KOPT-K1 (cell line): Measurements from ENCODE around the gene HUS1.
A peak's percentile ranks its signal among the peaks of the same experiment; 100 is the strongest.
"Not testable (repeated sequence)": the region's sequence is repeated elsewhere in the genome, so short reads cannot be mapped to it uniquely, and the experiment has no call there.

Experiments used
- H3K27ac ChIP-seq: fragments of 200-600 bp; sonication (generic); 2 replicates; pipeline ENCODE4 v1.5.1; 2016; ENCODE audit warnings: antibody characterized with exemption, mild to moderate bottlenecking, low read depth, low read length; ENCODE audit not compliant: poor library complexity, severe bottlenecking
- H3K36me3 ChIP-seq: fragments of 200-600 bp; sonication (generic); 2 replicates; pipeline ENCODE4 v1.5.1; 2017; ENCODE audit warnings: antibody characterized with exemption, mild to moderate bottlenecking, low read length, moderate library complexity; ENCODE audit not compliant: insufficient read depth
- H3K9me3 ChIP-seq: fragments of 200-600 bp; sonication (generic); 2 replicates; pipeline ENCODE4 v1.5.1; 2017; ENCODE audit warnings: antibody characterized with exemption, low read length, mild to moderate bottlenecking; ENCODE audit not compliant: insufficient read depth, poor library complexity, severe bottlenecking

Gene HUS1

DNA sequence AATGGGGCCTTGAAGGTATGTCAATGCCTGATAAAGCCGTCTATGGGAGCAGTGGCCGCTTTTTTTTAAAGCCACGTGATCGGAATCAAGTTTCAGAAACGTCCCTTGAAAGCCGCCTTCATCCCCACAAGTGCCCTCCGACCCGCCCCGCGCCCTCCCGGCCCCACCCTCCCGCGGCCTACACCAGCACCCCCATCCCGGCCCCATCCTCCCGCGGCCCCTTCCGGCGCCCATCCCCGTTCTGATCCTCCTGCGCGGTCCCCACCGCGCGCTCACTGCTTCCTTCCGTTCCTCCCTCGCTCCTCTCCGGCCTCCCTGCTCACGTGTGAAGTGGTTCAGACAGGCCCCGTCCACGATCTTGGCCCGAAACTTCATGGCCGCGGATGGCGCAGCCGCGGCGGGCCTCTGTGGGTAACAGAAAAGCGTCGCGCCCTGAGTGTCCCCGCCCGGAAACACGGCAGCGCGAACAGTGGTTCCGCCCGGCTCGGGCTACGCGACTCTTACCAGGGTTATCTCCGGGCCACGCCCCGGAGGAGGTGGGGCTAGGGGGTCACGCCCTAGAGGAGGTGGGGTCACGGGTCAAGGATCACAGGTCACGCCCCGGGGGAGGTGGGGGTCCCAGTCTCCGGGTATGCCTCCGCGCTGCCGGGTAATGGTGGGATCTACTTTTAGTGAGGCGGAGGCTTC is at the start of gene HUS1:
HUS1 (minus strand) TSS at position 471 of the 687 bp plus-strand sequence; CDS start at position 375, 96 bp downstream.
- H3K27ac ChIP-seq, result peak within 1 kb of the TSS; percentile 73
- H3K9me3 ChIP-seq, result no peaks in the 10 kb centered on the region
- peaks cover 40% of the 10 kb centered on the region for H3K36me3 ChIP-seq

DNA sequence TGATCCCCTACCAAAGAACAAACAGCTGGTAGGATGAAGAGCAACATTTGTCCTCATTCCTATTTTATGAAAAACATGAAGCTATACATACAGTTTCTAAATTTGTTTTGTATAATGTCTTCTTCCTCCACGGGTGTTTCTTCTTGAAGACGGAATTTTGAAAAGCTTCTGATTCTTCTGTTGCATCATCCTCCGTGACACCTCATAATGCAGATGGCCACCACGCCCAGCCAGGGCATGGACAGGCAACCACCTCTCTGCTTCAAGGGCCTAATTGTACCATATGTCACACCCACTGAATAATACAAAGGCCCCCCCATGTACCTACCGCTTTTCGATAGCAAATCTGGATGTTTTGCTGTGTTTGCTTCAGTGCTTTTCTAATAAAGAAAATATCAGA is 49.5 kb upstream of the HUS1 start, which contains the start of gene SUN3:
SUN3 (minus strand) TSS at position 170 of the 400 bp plus-strand sequence; CDS start at position 1, 169 bp downstream.
- Histone ChIP-seq H3K36me3 (no peaks in the 10 kb centered on the region), H3K9me3 (peaks cover 6% of the 10 kb centered on the region), H3K27ac (no peak within 1 kb of the TSS)

DNA sequence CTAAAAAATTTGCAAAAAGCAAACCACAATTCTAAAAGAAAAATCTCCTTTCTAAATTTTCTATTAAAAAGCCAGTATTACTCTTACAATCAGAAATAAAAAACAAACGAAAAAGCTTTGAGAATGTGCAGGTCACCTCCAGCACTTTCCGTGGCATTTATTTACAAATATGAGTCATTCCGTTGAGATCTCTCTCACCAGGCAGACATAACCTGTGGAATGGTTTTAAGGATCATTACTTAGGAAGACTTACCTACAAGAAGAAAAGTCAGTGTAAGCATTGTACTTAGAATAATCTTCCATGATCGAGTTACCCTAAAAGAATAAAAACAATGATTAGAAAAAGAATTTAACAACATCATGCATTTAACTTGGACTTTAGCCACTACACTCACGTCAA is 46.2 kb upstream of the HUS1 start:
- H3K36me3 ChIP-seq, result no peaks in the 10 kb centered on the region
- H3K27ac ChIP-seq, result no peak overlapping the region
- H3K9me3 ChIP-seq, result peaks cover 6% of the 10 kb centered on the region

DNA sequence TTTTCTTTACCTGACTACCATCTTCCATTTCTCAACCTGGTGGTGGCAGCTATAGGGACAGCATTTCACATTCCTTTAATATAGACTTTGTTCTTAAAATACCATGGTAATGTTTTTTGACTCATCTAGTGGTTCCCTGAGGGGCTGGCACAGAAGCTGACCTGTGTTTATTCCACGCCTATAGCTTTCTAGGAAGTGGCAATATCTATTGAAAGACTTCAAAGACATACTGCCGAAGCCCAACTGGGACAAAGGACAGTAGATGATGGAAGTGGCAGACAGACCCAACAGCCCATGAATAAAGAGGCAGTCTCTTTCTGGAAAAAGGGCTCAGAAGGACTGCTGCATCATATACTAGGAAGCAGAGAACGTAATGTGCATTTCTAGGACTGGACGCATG is 38.3 kb upstream of the HUS1 start:
- H3K27ac ChIP-seq, result no peak overlapping the region
- H3K36me3 ChIP-seq, result no peaks in the 10 kb centered on the region
- no peaks in the 10 kb centered on the region for H3K9me3 ChIP-seq

DNA sequence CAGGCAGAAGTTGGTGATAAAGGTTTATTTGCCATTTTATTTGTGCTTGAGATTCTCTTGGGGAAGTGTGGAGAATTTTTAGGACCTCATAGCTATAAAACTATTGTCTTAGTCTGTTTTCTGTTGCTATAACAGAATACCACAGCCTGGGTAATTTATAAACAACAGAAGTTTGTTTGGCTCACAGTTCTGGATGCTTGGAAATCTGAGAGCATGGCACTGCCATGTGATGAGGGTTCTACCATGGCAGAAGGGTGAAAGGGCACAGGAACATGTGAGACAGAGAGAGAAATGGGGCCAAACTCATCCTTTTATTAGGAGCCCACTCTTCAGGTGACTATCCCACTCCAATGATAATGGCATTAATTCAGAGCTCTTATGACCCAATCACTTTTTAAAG is 37.2 kb upstream of the HUS1 start:
- no peaks in the 10 kb centered on the region for H3K9me3 ChIP-seq
- H3K36me3 ChIP-seq, result no peaks in the 10 kb centered on the region
- H3K27ac ChIP-seq, result no peak overlapping the region

DNA sequence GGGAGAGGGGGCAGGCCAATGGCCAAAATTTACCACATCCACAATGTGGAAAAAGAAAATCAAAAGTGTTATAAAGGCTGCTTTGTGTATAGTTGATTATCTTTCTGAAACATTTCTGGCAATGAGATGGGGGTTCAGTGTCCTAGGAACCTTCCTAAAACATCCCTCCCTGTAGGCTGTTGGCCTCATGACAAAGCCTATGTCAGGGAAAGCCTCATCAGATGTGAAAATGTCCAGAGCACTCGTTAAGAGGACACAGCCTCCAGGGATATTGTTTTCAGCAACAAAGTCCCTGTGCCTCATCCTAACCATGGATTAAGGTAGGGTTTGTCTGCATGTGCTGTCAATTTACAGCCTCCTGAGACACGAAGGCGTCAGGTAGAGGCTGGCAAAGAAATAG is 32.5 kb upstream of the HUS1 start:
- Histone ChIP-seq H3K36me3 (no peaks in the 10 kb centered on the region), H3K9me3 (no peaks in the 10 kb centered on the region), H3K27ac (no peak overlapping the region)

DNA sequence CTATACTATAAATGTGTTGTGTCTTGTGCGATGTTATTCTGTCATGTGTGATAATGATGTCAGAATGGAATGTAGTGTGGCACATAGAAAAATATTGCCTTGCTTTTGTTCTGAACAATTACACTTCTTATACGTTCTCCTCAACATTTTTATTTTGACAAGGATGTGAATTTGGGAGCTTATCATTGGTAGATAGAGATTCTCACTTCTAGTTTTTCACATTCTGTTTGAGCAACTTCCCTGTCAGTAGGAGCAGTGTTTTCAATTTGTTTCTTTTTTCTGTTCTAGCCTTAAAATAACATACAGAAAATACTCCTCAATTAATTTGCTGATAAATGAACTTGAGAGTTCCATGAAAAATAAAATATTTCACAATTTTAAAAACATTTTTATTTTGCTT is 31.9 kb upstream of the HUS1 start:
- no peaks in the 10 kb centered on the region for H3K9me3 ChIP-seq
- no peaks in the 10 kb centered on the region for H3K36me3 ChIP-seq
- no peak overlapping the region for H3K27ac ChIP-seq

DNA sequence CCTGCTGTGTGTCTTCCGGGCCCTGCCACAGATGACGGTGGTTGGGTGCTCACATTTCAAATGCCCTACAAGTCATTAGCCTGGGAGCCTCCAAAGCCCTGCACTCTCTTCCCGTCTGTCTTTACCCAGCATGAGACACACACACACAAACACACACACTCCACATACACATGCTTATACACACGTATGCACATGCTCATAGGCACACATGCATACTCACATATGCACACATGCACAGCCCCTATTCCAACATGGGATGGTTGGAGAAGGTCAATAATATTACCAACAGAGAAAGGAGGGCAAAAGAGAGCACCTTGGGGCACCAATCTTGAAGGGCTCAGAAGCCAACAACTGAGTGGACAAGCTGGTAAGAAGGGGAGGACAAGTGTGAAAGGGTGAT is 30.5 kb upstream of the HUS1 start:
- H3K27ac ChIP-seq, result no peak overlapping the region
- no peaks in the 10 kb centered on the region for H3K9me3 ChIP-seq
- H3K36me3 ChIP-seq, result no peaks in the 10 kb centered on the region

DNA sequence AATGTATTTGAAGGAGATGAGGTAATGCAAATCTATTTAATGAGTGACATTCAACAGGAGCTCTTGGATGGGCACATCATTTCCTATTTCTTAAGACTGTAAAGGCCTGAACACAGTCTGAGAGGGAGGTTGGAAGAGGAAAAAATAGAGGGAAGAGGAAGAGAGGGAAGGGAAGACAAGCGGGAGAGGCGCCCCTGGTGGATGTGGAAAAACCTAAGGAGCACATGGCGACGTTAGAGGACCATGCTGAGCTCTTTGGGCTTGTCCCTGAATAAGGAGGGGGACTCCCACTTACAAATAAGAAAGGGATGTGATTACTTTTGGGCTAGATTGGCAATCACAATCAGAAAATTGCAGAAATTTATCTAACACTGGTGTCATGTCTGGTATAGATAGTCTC is 29.8 kb upstream of the HUS1 start:
- H3K36me3 ChIP-seq, result no peaks in the 10 kb centered on the region
- H3K27ac ChIP-seq, result no peak overlapping the region
- no peaks in the 10 kb centered on the region for H3K9me3 ChIP-seq

DNA sequence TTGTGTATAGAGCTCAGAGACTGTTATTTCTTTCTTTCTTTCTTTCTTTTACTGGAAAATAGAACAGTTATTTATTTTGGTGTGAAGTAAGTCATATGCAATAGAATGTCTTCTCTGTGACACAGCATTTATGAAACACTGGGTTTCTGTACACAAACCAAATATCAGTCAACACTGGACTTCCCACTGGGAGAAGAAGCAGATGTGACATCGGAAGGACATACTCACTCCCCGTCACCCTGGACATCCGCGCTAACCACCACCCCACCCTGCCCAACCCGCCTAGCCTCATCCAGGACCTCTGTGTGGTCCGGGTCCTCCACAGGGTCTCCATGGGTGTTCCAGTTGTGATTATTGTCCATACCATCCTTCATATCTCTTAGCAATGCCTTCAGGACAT is 27.5 kb upstream of the HUS1 start:
- Histone ChIP-seq H3K36me3 (no peaks in the 10 kb centered on the region), H3K9me3 (no peaks in the 10 kb centered on the region), H3K27ac (no peak overlapping the region)

DNA sequence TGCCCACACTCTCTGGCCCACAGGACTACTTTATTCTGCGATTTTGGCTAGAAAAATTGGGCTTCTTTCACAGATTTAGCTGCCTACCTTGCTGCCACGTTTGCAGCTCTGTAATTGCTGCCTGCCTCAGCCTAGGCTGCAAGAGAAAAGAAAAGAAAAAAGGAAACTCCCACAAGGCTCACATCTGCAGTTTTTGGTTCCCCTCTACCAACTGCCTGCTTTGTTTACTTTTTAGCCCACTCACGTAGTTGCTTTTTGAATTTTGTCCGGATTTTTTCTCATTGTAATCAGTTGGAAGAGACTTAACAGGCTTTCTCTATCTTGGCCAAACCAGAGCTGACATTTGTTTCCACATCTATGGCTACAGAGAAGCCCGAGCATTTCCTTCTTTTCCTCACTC is 25.2 kb upstream of the HUS1 start:
- Histone ChIP-seq H3K36me3 (no peaks in the 10 kb centered on the region), H3K27ac (no peak overlapping the region), H3K9me3 (no peaks in the 10 kb centered on the region)

DNA sequence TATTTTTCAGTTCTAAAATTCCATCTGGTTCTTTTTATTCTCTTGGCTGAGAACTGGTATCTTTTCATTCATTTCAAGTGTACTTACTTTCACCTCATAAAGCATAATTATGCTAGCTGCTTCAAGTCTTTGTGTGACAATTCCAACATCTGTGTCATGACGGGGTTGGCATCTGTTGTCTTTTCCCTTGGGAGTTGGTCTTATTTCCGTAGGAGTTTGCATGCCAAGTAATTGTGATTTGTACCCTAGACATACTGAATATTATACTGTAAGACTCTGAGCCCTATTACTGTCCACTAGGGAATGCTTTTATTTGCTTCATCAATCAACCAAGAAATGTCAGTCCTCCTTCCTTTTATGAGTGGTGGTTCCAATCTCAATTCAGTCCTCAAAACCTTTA is 24.6 kb upstream of the HUS1 start:
- no peaks in the 10 kb centered on the region for H3K9me3 ChIP-seq
- no peak overlapping the region for H3K27ac ChIP-seq
- H3K36me3 ChIP-seq, result no peaks in the 10 kb centered on the region

DNA sequence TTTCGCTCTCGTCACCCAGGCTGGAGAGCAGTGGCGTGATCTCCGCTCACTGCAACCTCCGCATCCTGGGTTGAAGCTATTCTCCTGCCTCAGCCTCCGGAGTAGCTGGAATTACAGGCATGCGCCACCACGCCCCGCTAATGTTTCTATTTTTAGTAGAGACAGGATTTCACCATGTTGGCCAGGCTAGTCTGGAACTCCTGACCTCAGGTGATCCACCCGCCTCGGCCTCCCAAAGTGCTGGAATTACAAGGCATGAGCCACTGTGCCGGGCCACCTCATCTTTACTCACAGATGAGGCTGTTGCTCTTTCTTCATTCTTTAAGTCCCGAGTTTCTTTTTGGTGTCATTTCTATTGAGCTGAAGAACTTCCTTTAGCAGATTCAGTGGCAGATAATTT is 20.7 kb upstream of the HUS1 start:
- not testable (repeated sequence) for H3K27ac ChIP-seq, H3K9me3 ChIP-seq, H3K36me3 ChIP-seq

DNA sequence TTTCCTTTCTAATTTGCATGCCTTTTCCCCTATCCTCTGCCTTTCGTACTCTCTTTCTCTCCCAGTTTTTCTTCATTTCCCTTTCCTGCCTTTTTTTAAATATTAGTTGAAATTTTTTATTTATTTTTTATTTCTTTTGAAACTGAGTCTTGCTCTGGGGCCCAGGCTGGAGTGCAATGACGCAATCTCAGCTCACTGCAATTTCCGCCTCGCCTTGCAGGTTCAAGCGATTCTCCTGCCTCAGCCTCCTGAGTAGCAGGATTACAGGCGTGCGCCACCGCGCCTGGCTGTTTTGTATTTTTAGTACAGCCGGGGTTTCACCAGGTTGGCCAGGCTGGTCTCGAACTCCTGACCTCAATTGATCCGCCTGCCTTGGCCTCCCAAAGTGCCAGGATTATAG is 20.0 kb upstream of the HUS1 start:
- H3K36me3 ChIP-seq, result no peaks in the 10 kb centered on the region
- H3K27ac ChIP-seq, result no peak overlapping the region

DNA sequence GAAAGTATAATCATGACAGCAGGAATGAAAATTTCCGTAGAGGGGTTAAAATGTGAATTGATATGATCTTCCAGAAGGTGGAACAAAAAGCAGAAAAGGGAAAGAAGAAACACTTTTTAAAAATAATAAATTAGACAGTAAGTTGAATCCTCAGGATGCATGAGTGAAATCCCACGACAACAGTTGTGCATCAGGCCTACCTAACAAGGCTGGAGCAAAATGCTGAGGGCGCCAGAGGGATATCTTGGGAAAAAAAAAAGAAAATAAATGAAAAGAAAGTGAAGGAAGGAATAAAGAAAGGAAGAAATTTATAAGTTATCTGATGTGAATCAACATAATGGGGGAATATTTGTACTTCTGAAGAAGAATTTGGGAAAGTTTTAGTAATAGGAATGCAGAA is 13.0 kb upstream of the HUS1 start:
- Histone ChIP-seq H3K36me3 (no peaks in the 10 kb centered on the region), H3K9me3 (no peaks in the 10 kb centered on the region), H3K27ac (peak overlapping the region; percentile 75)

More for the DNA sequence above, 20.0 kb upstream of the HUS1 start:
- no peaks in the 10 kb centered on the region for H3K9me3 ChIP-seq

DNA sequence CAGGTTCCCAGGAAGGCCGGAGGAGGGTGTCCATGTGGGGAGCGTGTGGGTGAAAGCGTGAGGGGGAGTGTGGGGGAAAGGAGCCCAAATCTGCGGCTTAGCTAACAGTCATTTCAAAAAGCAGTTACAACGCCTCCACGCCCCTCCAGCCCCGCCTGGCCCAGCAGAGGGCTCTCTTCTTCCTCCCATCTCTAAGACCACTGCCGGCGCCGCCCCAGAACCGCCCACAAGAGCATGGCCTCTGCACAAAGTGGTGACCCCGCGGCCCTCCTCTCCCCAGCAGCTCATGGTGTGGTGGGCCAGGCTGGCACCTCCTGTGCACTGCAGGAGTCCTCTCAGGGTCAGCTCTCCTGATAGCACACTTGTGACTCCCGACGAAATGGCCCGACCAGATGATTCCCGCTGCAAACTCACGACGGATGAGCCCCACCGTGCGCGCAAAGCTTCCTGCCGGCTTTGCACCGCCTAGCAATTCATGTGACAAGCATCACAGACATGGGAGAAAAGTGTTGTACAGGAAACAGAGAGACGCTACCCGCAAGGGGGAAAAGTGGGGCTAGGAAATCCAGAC is 12.4 kb upstream of the HUS1 start:
- Histone ChIP-seq H3K27ac (peak overlapping the region; percentile 75), H3K9me3 (no peaks in the 10 kb centered on the region), H3K36me3 (no peaks in the 10 kb centered on the region)
